ENCODE results near the gene DENND4A. TPM values are rescaled to one million over a fixed set of nuclear protein-coding genes. Genes with fewer than 3 reads are reported as not detected.
"Not testable (repeated sequence)": the region's sequence is repeated elsewhere in the genome, so short reads cannot be mapped to it uniquely, and the experiment has no call there.

The DENND4A gene
- total RNA-seq, 4 donors from 2014 or later = 21.6 to 54.0 (median 35.9) TPM

DNA sequence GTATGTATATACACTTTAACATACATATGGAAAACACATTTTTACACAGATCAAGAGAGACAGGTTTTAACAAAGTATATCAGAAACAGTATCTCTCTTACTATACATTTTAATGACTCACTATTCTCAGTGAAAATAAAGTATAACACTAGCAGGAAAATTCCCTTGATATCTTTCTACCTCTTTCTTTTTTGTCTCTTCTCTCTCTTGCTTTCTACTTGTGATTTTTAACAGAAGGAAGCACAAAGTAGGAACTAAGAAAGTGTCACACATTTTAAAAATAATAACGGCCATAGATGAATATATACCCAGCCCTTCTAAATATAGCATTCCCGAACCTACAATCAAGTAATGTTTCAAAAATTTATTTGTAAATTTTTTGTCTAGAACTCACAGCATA, 4.8 kb downstream of the DENND4A start:
- Histone ChIP-seq H3K4me3 (no peak overlapping the region), H3K27ac (peak overlapping the region in 2 of 4 donors; percentile 43 to 50), H3K9me3 (no peaks in the 10 kb centered on the region), H3K4me1 (peaks cover 0 to 31% (median 0%) of the 10 kb centered on the region in 4 donors), H3K27me3 (no peaks in the 10 kb centered on the region), H3K36me3 (no peaks in the 10 kb centered on the region)
- WGBS, 2 donors = 69% methylated on average over 2 of the region's 2 CpGs
- no peak for DNase-seq (ENCODE audit: low spot score in 2 of 2)
- TF ChIP-seq CTCF (IDR thresholded peaks at IDR 0.05) (no peak), EP300 (IDR thresholded peaks at IDR 0.05) (no peak), POLR2A (IDR thresholded peaks at IDR 0.05) (no peak)

DNA sequence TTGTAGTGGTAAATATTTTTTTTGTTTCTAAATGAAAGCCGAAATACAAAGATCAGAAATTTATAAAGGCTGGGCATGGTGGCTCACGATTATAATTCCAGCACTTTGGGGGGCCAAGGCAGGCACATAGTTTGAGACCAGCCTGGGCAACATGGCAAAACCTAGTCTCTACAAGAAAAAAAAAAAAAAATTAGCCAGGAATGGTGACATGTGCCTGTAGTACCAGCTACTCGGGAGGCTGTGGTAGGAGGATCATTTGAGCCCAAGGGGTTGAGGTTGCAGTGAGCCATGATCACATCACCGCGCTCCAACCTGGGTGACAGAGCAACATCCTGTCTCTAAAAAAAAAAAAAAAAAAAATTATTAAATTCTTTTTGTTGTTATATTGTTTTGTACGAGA, 6.9 kb downstream of the DENND4A start:
- Histone ChIP-seq H3K4me1 (peaks cover 0 to 27% (median 0%) of the 10 kb centered on the region in 4 donors), H3K27ac (no peak overlapping the region), H3K27me3 (no peaks in the 10 kb centered on the region), H3K36me3 (no peaks in the 10 kb centered on the region), H3K9me3 (no peaks in the 10 kb centered on the region), H3K4me3 (no peak overlapping the region)
- 80 to 88% methylated on average over 6 of the region's 6 CpGs for WGBS, 2 donors
- no peak for DNase-seq (ENCODE audit: low spot score in 2 of 2)
- TF ChIP-seq POLR2A (IDR thresholded peaks at IDR 0.05) = no peak
- no peak for TF ChIP-seq CTCF (IDR thresholded peaks at IDR 0.05)
- TF ChIP-seq EP300 (IDR thresholded peaks at IDR 0.05) = no peak

DNA sequence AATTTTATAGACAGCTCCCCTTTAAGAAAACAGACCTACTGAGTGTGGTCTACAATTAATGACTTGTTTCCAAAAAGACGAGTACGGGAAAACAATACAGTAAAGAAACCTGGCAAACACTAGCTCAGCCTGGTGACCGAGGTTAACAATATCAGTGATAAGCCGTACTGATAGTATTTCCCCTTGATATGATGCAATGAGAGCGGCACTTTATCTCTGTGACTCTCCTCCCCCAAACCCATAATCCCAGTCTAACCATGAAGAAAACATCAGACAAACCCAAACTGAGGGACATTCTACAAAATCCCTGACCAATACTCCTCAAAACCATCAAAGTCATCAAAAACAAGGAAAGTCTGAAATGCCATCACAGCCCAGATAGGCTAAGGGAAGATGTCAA, 8.2 kb downstream of the DENND4A start:
- DNase-seq (ENCODE audit: low spot score in 2 of 2) = no peak
- Histone ChIP-seq H3K4me1 (peaks cover 0 to 16% (median 0%) of the 10 kb centered on the region in 4 donors), H3K9me3 (no peaks in the 10 kb centered on the region), H3K4me3 (no peak overlapping the region), H3K27me3 (no peaks in the 10 kb centered on the region), H3K36me3 (no peaks in the 10 kb centered on the region), H3K27ac (no peak overlapping the region)
- WGBS, 2 donors = 82 to 90% methylated on average over 5 of the region's 5 CpGs
- TF ChIP-seq CTCF (IDR thresholded peaks at IDR 0.05) (no peak), POLR2A (IDR thresholded peaks at IDR 0.05) (no peak), EP300 (IDR thresholded peaks at IDR 0.05) (no peak)

DNA sequence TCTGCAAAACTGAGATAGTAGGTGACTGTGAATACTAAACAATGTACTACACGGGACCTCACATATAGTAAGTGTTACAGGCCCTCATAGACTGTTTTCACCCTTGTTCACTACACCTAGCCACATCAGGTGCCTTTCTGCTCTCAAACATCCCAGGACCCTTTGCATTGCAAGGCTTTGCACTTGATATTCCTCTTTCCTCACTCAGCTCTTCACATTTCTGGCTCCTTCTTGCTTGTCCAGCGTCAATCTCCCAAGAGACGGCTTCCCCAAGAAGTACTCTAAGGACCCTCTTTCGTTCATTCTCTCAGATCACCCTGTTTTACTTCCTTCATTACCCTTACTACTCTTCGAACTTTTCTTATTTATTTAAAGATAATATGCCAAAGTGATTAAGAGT, 10.0 kb downstream of the DENND4A start:
- 89 to 93% methylated on average over 5 of the region's 5 CpGs for WGBS, 2 donors
- H3K27ac ChIP-seq = no peak overlapping the region
- peaks cover 0 to 10% (median 0%) of the 10 kb centered on the region in 4 donors for H3K4me1 ChIP-seq
- H3K9me3 ChIP-seq = no peaks in the 10 kb centered on the region
- no peaks in the 10 kb centered on the region for H3K27me3 ChIP-seq
- H3K4me3 ChIP-seq = no peak overlapping the region
- no peak for DNase-seq (ENCODE audit: low spot score in 2 of 2)
- H3K36me3 ChIP-seq = no peaks in the 10 kb centered on the region
- TF ChIP-seq EP300 (IDR thresholded peaks at IDR 0.05) (no peak), POLR2A (IDR thresholded peaks at IDR 0.05) (no peak), CTCF (IDR thresholded peaks at IDR 0.05) (no peak)

DNA sequence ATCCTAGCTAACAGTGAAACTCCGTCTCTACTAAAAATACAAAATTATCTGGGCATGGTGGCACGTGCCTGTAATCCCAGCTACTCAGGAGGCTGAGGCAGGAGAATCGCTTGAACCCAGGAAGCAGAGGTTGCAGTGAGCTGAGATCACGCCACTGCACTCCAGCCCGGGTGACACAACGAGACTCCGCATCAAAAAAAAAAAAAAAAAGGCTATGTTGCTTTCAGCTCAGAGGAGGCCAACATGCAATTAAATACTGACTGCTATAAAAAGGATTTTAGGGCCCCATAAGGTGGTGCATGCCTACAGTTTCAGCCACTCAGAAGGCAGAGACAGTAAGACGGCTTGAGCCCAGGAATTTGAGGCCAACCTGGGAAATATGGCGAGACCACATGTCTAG, 13.4 kb downstream of the DENND4A start:
- not testable (repeated sequence) for H3K9me3 ChIP-seq

GRCh38 chr15:65778269-65778668, 13.8 kb downstream of the DENND4A start:
- H3K36me3 ChIP-seq = no peaks in the 10 kb centered on the region
- no peaks in the 10 kb centered on the region for H3K27me3 ChIP-seq
- DNase-seq (ENCODE audit: low spot score in 2 of 2) = no peak
- no peak overlapping the region for H3K27ac ChIP-seq
- peaks cover 0 to 10% (median 4%) of the 10 kb centered on the region in 4 donors for H3K4me1 ChIP-seq
- WGBS, 2 donors = 78 to 82% methylated on average over 2 of the region's 2 CpGs
- H3K9me3 ChIP-seq = no peaks in the 10 kb centered on the region
- TF ChIP-seq EP300 (IDR thresholded peaks at IDR 0.05) (no peak), POLR2A (IDR thresholded peaks at IDR 0.05) (no peak), CTCF (IDR thresholded peaks at IDR 0.05) (no peak)
- H3K4me3 ChIP-seq = no peak overlapping the region

More for the DNA sequence above, 13.4 kb downstream of the DENND4A start:
- not testable (repeated sequence) for H3K4me1 ChIP-seq; H3K27me3 ChIP-seq; DNase-seq (ENCODE audit: low spot score in 2 of 2); H3K27ac ChIP-seq; H3K36me3 ChIP-seq; H3K4me3 ChIP-seq
- 79 to 95% methylated on average over 9 of the region's 9 CpGs for WGBS, 2 donors

Measured in tibial nerve (tissue), 4 donors.